Measurements from ENCODE around the gene ABI1.

DNA sequence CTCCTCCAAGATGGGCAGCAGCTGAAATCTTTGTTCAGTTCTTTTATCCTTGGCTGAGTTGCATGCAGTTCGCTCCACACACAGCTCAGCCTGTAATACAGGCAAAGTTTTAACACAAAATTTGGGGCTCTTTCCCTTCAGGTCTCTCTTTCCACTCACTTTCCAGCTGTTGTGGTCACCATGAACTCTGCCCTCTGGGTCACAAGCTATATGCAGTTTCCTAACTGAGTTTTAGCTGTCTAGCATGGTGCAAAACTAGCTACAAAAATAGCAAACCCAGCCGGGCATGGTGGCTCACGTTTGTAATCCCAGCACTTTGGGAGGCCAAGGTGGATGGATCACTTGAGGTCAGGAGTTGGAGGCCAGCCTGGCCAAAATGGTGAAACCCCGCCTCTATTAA lies 53.2 kb downstream of the ABI1 start:
- TF ChIP-seq MYC (IDR thresholded peaks at IDR 0.05; ENCODE audit: low read depth, low read length): no peak
- TF ChIP-seq, protein P1, sequence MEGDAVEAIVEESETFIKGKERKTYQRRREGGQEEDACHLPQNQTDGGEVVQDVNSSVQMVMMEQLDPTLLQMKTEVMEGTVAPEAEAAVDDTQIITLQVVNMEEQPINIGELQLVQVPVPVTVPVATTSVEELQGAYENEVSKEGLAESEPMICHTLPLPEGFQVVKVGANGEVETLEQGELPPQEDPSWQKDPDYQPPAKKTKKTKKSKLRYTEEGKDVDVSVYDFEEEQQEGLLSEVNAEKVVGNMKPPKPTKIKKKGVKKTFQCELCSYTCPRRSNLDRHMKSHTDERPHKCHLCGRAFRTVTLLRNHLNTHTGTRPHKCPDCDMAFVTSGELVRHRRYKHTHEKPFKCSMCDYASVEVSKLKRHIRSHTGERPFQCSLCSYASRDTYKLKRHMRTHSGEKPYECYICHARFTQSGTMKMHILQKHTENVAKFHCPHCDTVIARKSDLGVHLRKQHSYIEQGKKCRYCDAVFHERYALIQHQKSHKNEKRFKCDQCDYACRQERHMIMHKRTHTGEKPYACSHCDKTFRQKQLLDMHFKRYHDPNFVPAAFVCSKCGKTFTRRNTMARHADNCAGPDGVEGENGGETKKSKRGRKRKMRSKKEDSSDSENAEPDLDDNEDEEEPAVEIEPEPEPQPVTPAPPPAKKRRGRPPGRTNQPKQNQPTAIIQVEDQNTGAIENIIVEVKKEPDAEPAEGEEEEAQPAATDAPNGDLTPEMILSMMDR (IDR thresholded peaks at IDR 0.05; ENCODE audit: extremely low read depth in 1 of 2, insufficient read depth in 1 of 2, low read depth in 1 of 2, low read length in 2 of 2): no peak
- TF ChIP-seq POLR2AphosphoS5 (IDR thresholded peaks at IDR 0.05; ENCODE audit: insufficient read depth, low read depth, low read length): no peak
- TF ChIP-seq POLR2A (IDR thresholded peaks at IDR 0.05; ENCODE audit: low read depth, low read length): no peak
- TF ChIP-seq, protein P2, sequence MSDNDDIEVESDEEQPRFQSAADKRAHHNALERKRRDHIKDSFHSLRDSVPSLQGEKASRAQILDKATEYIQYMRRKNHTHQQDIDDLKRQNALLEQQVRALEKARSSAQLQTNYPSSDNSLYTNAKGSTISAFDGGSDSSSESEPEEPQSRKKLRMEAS (IDR thresholded peaks at IDR 0.05; ENCODE audit: insufficient read depth, insufficient read length): no peak
- no peak for TF ChIP-seq EZH2 (IDR thresholded peaks at IDR 0.05; ENCODE audit: borderline replicate concordance, low read depth, low read length, severe bottlenecking)
- no peak for TF ChIP-seq GATA2 (IDR thresholded peaks at IDR 0.05; ENCODE audit: insufficient read depth, insufficient read length, low read depth, low read length)
- no peak for TF ChIP-seq FOS (IDR thresholded peaks at IDR 0.05; ENCODE audit: borderline replicate concordance, insufficient read depth, low read length)
- TF ChIP-seq JUN (IDR thresholded peaks at IDR 0.05; ENCODE audit: borderline replicate concordance, insufficient read depth, insufficient read length, low read depth): no peak
